Fibroblast of villous mesenchyme (primary cell): ENCODE measurements around the gene PEAK1. TPM values are rescaled to one million over a fixed set of nuclear protein-coding genes. Genes with fewer than 3 reads are reported as not detected.
A peak's percentile ranks its signal among the peaks of the same experiment; 100 is the strongest.

Experiments
- DNase-seq: peaks from one replicate; pipeline ENCODE4 v3.0.0-alpha.2; 2010; ENCODE audit warnings: low read depth
- H3K4me3 ChIP-seq: 2 replicates; pipeline ENCODE4 v1.5.1; 2011; ENCODE audit warnings: low read depth, mild to moderate bottlenecking, low read length
- total RNA-seq: library from RNA; depleted of rRNA; stranded (reverse); fragments of >200 nt; gene quantifications from 2 replicates; pipeline ENCODE4 v1.2.3, GENCODE V29; 2012
- TF ChIP-seq, protein P1 (sequence below): IDR thresholded peaks from 2 replicates; pipeline ENCODE4 v1.5.1; 2012; ENCODE audit warnings: low read depth, mild to moderate bottlenecking, low read length; ENCODE audit not compliant: insufficient read depth

PEAK1 gene
- total RNA-seq, 1 donor, result 77.3 TPM

GRCh38 chr15:77426377-77426776 lies 6.5 kb upstream of the PEAK1 start:
- no peak for DNase-seq
- TF ChIP-seq, protein P1, sequence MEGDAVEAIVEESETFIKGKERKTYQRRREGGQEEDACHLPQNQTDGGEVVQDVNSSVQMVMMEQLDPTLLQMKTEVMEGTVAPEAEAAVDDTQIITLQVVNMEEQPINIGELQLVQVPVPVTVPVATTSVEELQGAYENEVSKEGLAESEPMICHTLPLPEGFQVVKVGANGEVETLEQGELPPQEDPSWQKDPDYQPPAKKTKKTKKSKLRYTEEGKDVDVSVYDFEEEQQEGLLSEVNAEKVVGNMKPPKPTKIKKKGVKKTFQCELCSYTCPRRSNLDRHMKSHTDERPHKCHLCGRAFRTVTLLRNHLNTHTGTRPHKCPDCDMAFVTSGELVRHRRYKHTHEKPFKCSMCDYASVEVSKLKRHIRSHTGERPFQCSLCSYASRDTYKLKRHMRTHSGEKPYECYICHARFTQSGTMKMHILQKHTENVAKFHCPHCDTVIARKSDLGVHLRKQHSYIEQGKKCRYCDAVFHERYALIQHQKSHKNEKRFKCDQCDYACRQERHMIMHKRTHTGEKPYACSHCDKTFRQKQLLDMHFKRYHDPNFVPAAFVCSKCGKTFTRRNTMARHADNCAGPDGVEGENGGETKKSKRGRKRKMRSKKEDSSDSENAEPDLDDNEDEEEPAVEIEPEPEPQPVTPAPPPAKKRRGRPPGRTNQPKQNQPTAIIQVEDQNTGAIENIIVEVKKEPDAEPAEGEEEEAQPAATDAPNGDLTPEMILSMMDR, result no peak
- no peak overlapping the region for H3K4me3 ChIP-seq

- H3K4me3 ChIP-seq, result no peak overlapping the region
- TF ChIP-seq, protein P1, result no peak
- no peak for DNase-seq
These were observed 5.2 kb upstream of the PEAK1 start for GRCh38 chr15:77425104-77425503.

GRCh38 chr15:77421370-77421700 lies 1.4 kb upstream of the PEAK1 start:
- peak overlapping the region; percentile 92 for H3K4me3 ChIP-seq
- no peak for DNase-seq
- TF ChIP-seq, protein P1, result no peak

GRCh38 chr15:77420610-77421369 lies 886 bp upstream of the PEAK1 start, which contains the start of gene HMG20A:
TSS of gene HMG20A (plus strand) at chr15:77420888. CDS start at chr15:77458408, 37,520 bp downstream.
- DNase-seq, result peak; percentile 93
- TF ChIP-seq, protein P1, result no peak
- H3K4me3 ChIP-seq, result peak within 1 kb of the TSS; percentile 96

- peak overlapping the region; percentile 96 for H3K4me3 ChIP-seq
- TF ChIP-seq, protein P1, result peak; percentile 17
- peak; percentile 48 for DNase-seq
These were observed 703 bp downstream of the PEAK1 start for GRCh38 chr15:77418966-77419835.

DNA sequence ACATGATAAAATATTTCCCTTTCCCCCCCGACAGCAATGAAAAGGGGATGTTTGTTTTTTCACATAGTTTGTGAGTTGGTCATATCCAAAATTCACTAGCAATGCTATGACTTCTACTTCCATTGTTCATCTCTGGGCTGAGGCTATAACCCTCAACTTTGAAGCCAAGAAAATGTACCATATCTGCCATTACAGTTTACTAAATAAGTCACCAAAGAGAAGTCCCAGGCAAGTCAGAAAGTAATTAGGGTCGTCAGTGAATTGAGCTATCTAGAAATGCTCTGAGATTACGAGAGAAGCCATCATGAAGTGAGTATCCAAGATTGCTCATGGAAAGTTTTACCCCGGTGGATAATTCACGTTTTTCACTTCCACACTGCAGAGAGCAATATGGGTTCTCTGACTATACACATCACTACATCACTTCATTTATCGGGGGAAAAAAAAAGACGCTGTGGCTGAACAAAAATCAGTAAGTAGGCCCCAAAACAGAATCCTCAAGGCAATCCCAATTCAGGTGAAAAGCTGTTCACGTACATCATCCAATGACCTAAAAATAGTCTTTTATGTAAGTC lies 1.4 kb downstream of the PEAK1 start:
- TF ChIP-seq, protein P1, result no peak
- peak; percentile 38 for DNase-seq
- peak overlapping the region; percentile 96 for H3K4me3 ChIP-seq
